ENCODE measurements around the gene SLC5A10.
"Not testable (repeated sequence)": the region's sequence is repeated elsewhere in the genome, so short reads cannot be mapped to it uniquely, and the experiment has no call there.

- TF ChIP-seq, protein P1, sequence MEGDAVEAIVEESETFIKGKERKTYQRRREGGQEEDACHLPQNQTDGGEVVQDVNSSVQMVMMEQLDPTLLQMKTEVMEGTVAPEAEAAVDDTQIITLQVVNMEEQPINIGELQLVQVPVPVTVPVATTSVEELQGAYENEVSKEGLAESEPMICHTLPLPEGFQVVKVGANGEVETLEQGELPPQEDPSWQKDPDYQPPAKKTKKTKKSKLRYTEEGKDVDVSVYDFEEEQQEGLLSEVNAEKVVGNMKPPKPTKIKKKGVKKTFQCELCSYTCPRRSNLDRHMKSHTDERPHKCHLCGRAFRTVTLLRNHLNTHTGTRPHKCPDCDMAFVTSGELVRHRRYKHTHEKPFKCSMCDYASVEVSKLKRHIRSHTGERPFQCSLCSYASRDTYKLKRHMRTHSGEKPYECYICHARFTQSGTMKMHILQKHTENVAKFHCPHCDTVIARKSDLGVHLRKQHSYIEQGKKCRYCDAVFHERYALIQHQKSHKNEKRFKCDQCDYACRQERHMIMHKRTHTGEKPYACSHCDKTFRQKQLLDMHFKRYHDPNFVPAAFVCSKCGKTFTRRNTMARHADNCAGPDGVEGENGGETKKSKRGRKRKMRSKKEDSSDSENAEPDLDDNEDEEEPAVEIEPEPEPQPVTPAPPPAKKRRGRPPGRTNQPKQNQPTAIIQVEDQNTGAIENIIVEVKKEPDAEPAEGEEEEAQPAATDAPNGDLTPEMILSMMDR (optimal IDR thresholded peaks at IDR 0.05 in 1 of 3, IDR thresholded peaks at IDR 0.05 in 1 of 3, conservative IDR thresholded peaks at IDR 0.05 in 1 of 3; ENCODE audit: extremely low read depth in 1 of 3, insufficient read depth in 2 of 3, low read length in 3 of 3), result not testable (repeated sequence)
- TF ChIP-seq EZH2 (IDR thresholded peaks at IDR 0.05; ENCODE audit: low read length), result not testable (repeated sequence)
Observed at GRCh38 chr17:19063326-19063956, 111.5 kb downstream of the SLC5A10 start.

All from keratinocyte (primary cell).